Loucy (cell line): ENCODE data around the gene AKT1.

Experiments
- H2AFZ ChIP-seq: fragments of 200-600 bp; sonication (generic); 2 replicates; pipeline ENCODE4 v1.6.0; 2016; ENCODE audit warnings: antibody characterized with exemption, mild to moderate bottlenecking, low read length, moderate library complexity
- H3F3A ChIP-seq: fragments of 200-600 bp; 2 replicates; pipeline ENCODE4 v1.6.0; 2016; ENCODE audit warnings: antibody characterized with exemption, low read depth, mild to moderate bottlenecking
- H3K27me3 ChIP-seq: fragments of 200-600 bp; sonication (generic); 2 replicates; pipeline ENCODE4 v1.6.1; 2014; ENCODE audit warnings: low read length, mild to moderate bottlenecking; ENCODE audit not compliant: insufficient read depth, poor library complexity, severe bottlenecking
- H3K36me3 ChIP-seq: fragments of 200-600 bp; sonication (generic); 2 replicates; pipeline ENCODE4 v1.6.1; 2016; ENCODE audit warnings: low read length; ENCODE audit not compliant: insufficient read depth
- H3K4me1 ChIP-seq: fragments of 200-600 bp; sonication (generic); 2 replicates; pipeline ENCODE4 v1.5.1; 2014; ENCODE audit warnings: low read length, mild to moderate bottlenecking; ENCODE audit not compliant: insufficient read depth, poor library complexity, severe bottlenecking
- H3K4me2 ChIP-seq: fragments of 200-600 bp; sonication (generic); 2 replicates; pipeline ENCODE4 v1.6.0; 2014; ENCODE audit warnings: antibody characterized with exemption, low read length, low read depth, mild to moderate bottlenecking; ENCODE audit not compliant: poor library complexity, severe bottlenecking
- H3K4me3 ChIP-seq: fragments of 200-600 bp; sonication (generic); 2 replicates; pipeline ENCODE4 v1.5.1; 2014; ENCODE audit warnings: low read length, mild to moderate bottlenecking, mixed read lengths; ENCODE audit not compliant: poor library complexity, severe bottlenecking
- H3K79me2 ChIP-seq: fragments of 200-600 bp; sonication (generic); 2 replicates; pipeline ENCODE4 v1.6.1; 2014; ENCODE audit warnings: low read length; ENCODE audit not compliant: insufficient read depth
- H3K9ac ChIP-seq: fragments of 200-600 bp; sonication (generic); 2 replicates; pipeline ENCODE4 v1.6.0; 2014; ENCODE audit warnings: mild to moderate bottlenecking, low read depth, low read length, moderate library complexity; ENCODE audit not compliant: poor library complexity, severe bottlenecking
- H3K9me2 ChIP-seq: fragments of 200-600 bp; sonication (generic); replicated peaks from 2 replicates; pipeline ENCODE4 v1.6.1; 2016; ENCODE audit warnings: low read depth, low read length, mixed read lengths
- H3K9me3 ChIP-seq: fragments of 200-600 bp; sonication (generic); 2 replicates; pipeline ENCODE4 v1.6.1; 2014; ENCODE audit warnings: mild to moderate bottlenecking, antibody characterized with exemption, low read length, low read depth; ENCODE audit not compliant: insufficient read depth
- H4K20me1 ChIP-seq: fragments of 200-600 bp; sonication (generic); 2 replicates; pipeline ENCODE4 v1.6.0; 2014; ENCODE audit warnings: antibody characterized with exemption, low read length, mild to moderate bottlenecking; ENCODE audit not compliant: insufficient read depth, poor library complexity, severe bottlenecking
- CTCF ChIP-seq: fragments of 200-600 bp; sonication (generic); conservative IDR thresholded peaks from 2 replicates; pipeline ENCODE4 v1.5.1; 2014; ENCODE audit warnings: mild to moderate bottlenecking, antibody characterized with exemption, low read length
- EZH2phosphoT487 ChIP-seq: fragments of 200-600 bp; IDR thresholded peaks from 2 replicates; pipeline ENCODE4 v1.6.1; 2018; ENCODE audit warnings: antibody characterized with exemption, mild to moderate bottlenecking, moderate library complexity, borderline replicate concordance

The AKT1 gene

GRCh38 chr14:104750056-104750752, 45.3 kb downstream of the AKT1 start:
- no peaks in the 10 kb centered on the region for H3F3A ChIP-seq
- peaks cover 22% of the 10 kb centered on the region for H3K79me2 ChIP-seq
- H3K4me1 ChIP-seq: peaks cover 20% of the 10 kb centered on the region
- H3K9me3 ChIP-seq: no peaks in the 10 kb centered on the region
- no peaks in the 10 kb centered on the region for H3K9me2 ChIP-seq
- H3K9ac ChIP-seq: no peak overlapping the region
- peaks cover 22% of the 10 kb centered on the region for H4K20me1 ChIP-seq
- TF ChIP-seq CTCF: no peak
- TF ChIP-seq EZH2phosphoT487: no peak
- H3K27me3 ChIP-seq: no peaks in the 10 kb centered on the region
- H3K4me2 ChIP-seq: no peak overlapping the region
- no peak overlapping the region for H3K4me3 ChIP-seq
- no peak overlapping the region for H2AFZ ChIP-seq
- no peaks in the 10 kb centered on the region for H3K36me3 ChIP-seq

GRCh38 chr14:104749111-104749649, 46.4 kb downstream of the AKT1 start:
- H3K9ac ChIP-seq: no peak overlapping the region

GRCh38 chr14:104747876-104748275, 47.7 kb downstream of the AKT1 start:
- Histone ChIP-seq H3K9me3 (no peaks in the 10 kb centered on the region), H3K4me1 (peaks cover 7% of the 10 kb centered on the region), H3K4me2 (no peak overlapping the region), H3K79me2 (no peaks in the 10 kb centered on the region), H3F3A (no peaks in the 10 kb centered on the region), H3K27me3 (no peaks in the 10 kb centered on the region), H3K9ac (no peak overlapping the region), H3K9me2 (no peaks in the 10 kb centered on the region), H3K36me3 (no peaks in the 10 kb centered on the region), H4K20me1 (no peaks in the 10 kb centered on the region), H2AFZ (no peak overlapping the region), H3K4me3 (no peak overlapping the region)
- TF ChIP-seq EZH2phosphoT487 (no peak), CTCF (no peak)

More at GRCh38 chr14:104749111-104749649, 46.4 kb downstream of the AKT1 start:
- H3K27me3 ChIP-seq: no peaks in the 10 kb centered on the region
- no peak overlapping the region for H3K4me3 ChIP-seq
- H3K4me1 ChIP-seq: peaks cover 11% of the 10 kb centered on the region
- H2AFZ ChIP-seq: no peak overlapping the region
- H3K9me3 ChIP-seq: no peaks in the 10 kb centered on the region
- TF ChIP-seq EZH2phosphoT487 (no peak), CTCF (no peak)
- peaks cover 12% of the 10 kb centered on the region for H4K20me1 ChIP-seq
- H3F3A ChIP-seq: no peaks in the 10 kb centered on the region
- no peaks in the 10 kb centered on the region for H3K9me2 ChIP-seq
- H3K36me3 ChIP-seq: no peaks in the 10 kb centered on the region
- peaks cover 12% of the 10 kb centered on the region for H3K79me2 ChIP-seq
- no peak overlapping the region for H3K4me2 ChIP-seq
